Measurements from ENCODE around the gene TBC1D22A.

The TBC1D22A gene

GRCh38 chr22:46851941-46852340, 89.5 kb downstream of the TBC1D22A start:
- ChIA-PET CTCF (interaction anchor here (2.0 to 2.3 kb wide), 2 partner anchors 12 to 49 kb away, joined by 5 to 8 read pairs; no protein-coding TSS in a partner anchor), POLR2A (no interaction called here)
- DNase-seq (ENCODE audit: extremely low spot score) = no peak
- no peak for TF ChIP-seq CTCF (IDR thresholded peaks at IDR 0.05; ENCODE audit: control extremely low read depth, extremely low read depth, low read depth, missing control alignments)

DNA sequence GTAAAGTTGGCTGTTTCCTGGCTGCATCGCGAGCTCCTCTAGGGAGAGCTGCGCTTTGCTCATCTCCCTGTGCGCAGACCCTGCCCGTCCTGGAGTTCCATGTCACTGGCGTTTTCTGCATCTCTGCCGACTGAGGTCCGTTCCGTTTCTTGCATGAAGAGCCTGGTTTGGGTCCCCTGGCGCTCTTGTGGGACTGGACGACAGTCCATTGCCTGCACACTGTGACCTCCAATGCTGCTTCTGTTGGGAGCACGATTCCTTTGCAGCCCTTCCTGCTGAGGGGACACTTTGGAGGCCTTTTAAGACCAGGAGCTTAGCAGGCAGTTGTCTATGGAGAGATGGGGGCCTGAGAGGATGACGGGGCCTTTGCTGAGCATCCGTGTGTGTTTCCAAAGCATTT, 90.3 kb downstream of the TBC1D22A start:
- TF ChIP-seq CTCF (IDR thresholded peaks at IDR 0.05; ENCODE audit: control extremely low read depth, extremely low read depth, low read depth, missing control alignments) = no peak
- ChIA-PET CTCF (interaction anchor here (2.0 kb wide), 1 partner anchor 11 kb away, joined by 5 read pairs; no protein-coding TSS in a partner anchor), POLR2A (no interaction called here)
- DNase-seq (ENCODE audit: extremely low spot score) = no peak

DNA sequence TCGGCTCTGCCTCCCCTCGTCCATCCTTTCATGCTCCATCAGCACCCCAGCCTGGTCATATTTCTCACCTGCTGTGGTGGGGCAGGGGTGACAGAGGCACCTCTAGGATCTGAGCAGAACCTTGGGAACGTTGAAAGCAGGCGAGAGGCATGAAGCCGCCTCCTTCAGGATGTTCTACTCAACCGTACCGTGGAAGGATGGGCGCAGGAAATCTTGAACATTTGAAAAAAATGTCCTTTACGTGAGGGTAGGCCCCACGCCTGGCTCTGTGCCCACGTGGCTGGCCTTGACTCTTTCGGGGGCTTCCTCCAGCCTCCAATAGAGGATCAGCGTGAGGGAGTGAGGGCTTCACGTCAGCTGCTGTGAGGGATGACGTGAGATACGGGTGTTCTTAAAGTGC, 90.7 kb downstream of the TBC1D22A start:
- no peak for DNase-seq (ENCODE audit: extremely low spot score)
- CTCF ChIA-PET = no interaction called here
- TF ChIP-seq CTCF (IDR thresholded peaks at IDR 0.05; ENCODE audit: control extremely low read depth, extremely low read depth, low read depth, missing control alignments) = no peak
- POLR2A ChIA-PET = no interaction called here

DNA sequence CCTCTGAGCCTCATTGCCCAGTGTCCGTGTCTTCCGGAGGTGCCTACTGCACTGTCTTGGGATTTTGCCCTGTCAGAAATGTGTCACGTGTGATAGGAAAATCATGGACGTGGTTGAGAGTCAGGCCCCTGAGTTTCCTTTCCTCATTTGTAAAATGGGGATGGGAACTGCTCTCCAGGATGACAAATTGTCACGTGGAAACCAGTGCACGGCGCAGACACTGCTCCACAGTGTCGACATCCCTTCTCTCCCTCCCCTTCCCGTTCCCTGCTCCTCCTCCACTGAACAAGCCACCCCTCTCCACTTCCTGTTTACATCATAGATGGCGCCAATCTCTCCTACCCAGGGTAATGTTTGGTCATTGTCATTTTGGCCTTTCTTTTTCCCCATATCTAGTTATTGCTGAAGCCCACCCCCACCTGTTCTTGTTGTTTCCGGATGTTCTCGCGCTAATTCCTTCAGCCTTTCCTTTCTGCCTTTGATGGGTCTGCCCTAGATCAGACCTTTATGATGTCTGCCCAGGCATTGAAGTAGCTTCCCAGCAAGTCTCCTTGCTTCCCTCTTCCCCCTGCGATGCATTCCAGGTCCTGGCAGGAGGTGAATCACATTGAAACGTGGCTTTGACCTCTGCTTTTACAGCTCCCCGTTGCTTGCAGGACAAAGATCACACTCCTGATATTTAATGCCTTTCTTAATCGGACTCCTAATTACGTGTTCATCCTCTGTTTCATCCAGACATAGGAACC, 91.8 kb downstream of the TBC1D22A start:
- ChIA-PET POLR2A (no interaction called here), CTCF (interaction anchor here (1.4 kb wide), 1 partner anchor 50 kb away, joined by 3 read pairs; no protein-coding TSS in a partner anchor)
- TF ChIP-seq CTCF (IDR thresholded peaks at IDR 0.05; ENCODE audit: control extremely low read depth, extremely low read depth, low read depth, missing control alignments) = no peak
- no peak for DNase-seq (ENCODE audit: extremely low spot score)

DNA sequence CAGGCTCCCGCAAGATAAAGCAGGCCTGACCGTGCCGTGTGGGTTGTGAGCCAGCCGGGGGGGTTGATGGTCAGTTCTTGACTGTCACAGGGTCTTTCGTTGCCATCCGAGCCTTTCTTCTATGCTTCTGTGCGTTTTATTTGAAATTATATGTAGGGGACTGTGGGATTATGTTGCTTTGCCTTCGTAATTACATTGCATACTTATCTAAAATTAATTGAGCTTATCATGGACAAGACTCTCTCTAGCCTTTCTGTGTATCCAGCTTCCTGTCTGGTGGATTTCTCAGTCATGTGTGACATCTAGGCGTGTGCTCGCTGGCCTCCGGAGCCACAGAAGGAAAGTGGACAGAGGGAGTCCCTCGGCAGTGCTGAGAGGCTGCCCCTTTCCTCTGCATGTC, 93.2 kb downstream of the TBC1D22A start:
- POLR2A ChIA-PET = no interaction called here
- TF ChIP-seq CTCF (IDR thresholded peaks at IDR 0.05; ENCODE audit: control extremely low read depth, extremely low read depth, low read depth, missing control alignments) = no peak

GRCh38 chr22:46856661-46857060, 94.2 kb downstream of the TBC1D22A start:
- no peak for DNase-seq (ENCODE audit: extremely low spot score)
- ChIA-PET CTCF (interaction anchor here (1.1 to 1.5 kb wide), 2 partner anchors 12 to 13 kb away, joined by 3 read pairs; no protein-coding TSS in a partner anchor), POLR2A (no interaction called here)
- no peak for TF ChIP-seq CTCF (IDR thresholded peaks at IDR 0.05; ENCODE audit: control extremely low read depth, extremely low read depth, low read depth, missing control alignments)

More for the DNA sequence above, 93.2 kb downstream of the TBC1D22A start:
- no peak for DNase-seq (ENCODE audit: extremely low spot score)
- CTCF ChIA-PET = interaction anchor here (0.9 to 1.2 kb wide), 2 partner anchors 10 to 12 kb away, joined by 3 read pairs; no protein-coding TSS in a partner anchor
